ENCODE data around the gene GABRB1.

GRCh38 chr4:47367761-47368160, 336.4 kb downstream of the GABRB1 start:
- TF ChIP-seq ZNF639 (tag by site-specific recombination; IDR thresholded peaks at IDR 0.05), result no peak
- TF ChIP-seq KLF17 (tag by site-specific recombination; IDR thresholded peaks at IDR 0.05), result no peak
- no peak for TF ChIP-seq ZNF24 (tag by site-specific recombination; IDR thresholded peaks at IDR 0.05)
